GM21717 (cell line): ENCODE measurements around the gene DNM1.

ENCODE experiments used
- ATAC-seq: cut with Tn5 transposase; IDR thresholded peaks from one replicate; pipeline ENCODE4 v1.9.1; 2021; ENCODE audit warnings: mild to moderate bottlenecking, moderate library complexity; ENCODE audit not compliant: unreplicated experiment

Gene DNM1

GRCh38 chr9:128298535-128299482 lies 95.6 kb downstream of the DNM1 start:
- ATAC-seq: no peak

- no peak for ATAC-seq
These were observed 101.2 kb downstream of the DNM1 start for GRCh38 chr9:128304136-128304970.
